IMR-90 (cell line): ENCODE results near the gene OR13C2.
"Not testable (repeated sequence)": the region's sequence is repeated elsewhere in the genome, so short reads cannot be mapped to it uniquely, and the experiment has no call there.

ENCODE experiments used
- MAFK ChIP-seq: IDR thresholded peaks from 2 replicates; pipeline ENCODE4 v1.6.1; 2012; ENCODE audit warnings: low read depth, low read length, improper control_type of control experiment
- MAZ ChIP-seq: IDR thresholded peaks from 2 replicates; pipeline ENCODE4 v1.6.1; 2012; ENCODE audit warnings: low read depth, mild to moderate bottlenecking, low read length, improper control_type of control experiment, moderate library complexity, borderline replicate concordance
- MXI1 ChIP-seq: IDR thresholded peaks from 2 replicates; pipeline ENCODE4 v1.6.1; 2012; ENCODE audit warnings: low read depth, mild to moderate bottlenecking, low read length, moderate library complexity, borderline replicate concordance
- POLR2A ChIP-seq: IDR thresholded peaks from 2 replicates; pipeline ENCODE4 v1.6.1; 2012; ENCODE audit warnings: mild to moderate bottlenecking, low read depth, low read length
- RAD21 ChIP-seq: IDR thresholded peaks from 2 replicates; pipeline ENCODE4 v1.6.1; 2012; ENCODE audit warnings: low read length, improper control_type of control experiment
- SMC3 ChIP-seq: fragments of 150-350 bp; IDR thresholded peaks from 2 replicates; pipeline ENCODE4 v1.6.1; 2016; ENCODE audit warnings: low read depth, mild to moderate bottlenecking, antibody characterized with exemption, low read length, moderate library complexity
- TF ChIP-seq, protein P1 (sequence below): conservative IDR thresholded peaks from 2 replicates; pipeline ENCODE4 v1.5.1; 2012; ENCODE audit warnings: mild to moderate bottlenecking, low read depth, low read length, improper control_type of control experiment

DNA sequence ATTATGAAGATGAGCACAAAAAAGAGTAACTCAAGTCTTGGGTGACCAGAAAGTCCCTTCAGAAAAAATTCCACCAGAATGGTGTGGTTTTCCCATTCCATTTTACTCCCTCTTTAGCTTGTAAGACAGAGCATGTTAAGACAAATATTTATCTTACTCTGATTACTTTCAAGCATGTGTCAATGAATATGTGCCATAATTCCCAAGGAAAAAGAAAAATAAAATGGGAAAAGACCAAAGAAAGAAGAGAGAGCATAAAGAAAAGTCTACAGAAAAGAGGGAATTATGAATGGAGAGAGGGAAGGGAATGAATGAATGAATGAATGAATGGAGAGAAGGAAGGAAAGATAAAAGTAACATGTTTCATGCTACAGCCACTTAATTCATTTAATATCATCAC, 6.1 kb downstream of the OR13C2 start, which contains the start of gene OR13C5:
- TF ChIP-seq, protein P1, sequence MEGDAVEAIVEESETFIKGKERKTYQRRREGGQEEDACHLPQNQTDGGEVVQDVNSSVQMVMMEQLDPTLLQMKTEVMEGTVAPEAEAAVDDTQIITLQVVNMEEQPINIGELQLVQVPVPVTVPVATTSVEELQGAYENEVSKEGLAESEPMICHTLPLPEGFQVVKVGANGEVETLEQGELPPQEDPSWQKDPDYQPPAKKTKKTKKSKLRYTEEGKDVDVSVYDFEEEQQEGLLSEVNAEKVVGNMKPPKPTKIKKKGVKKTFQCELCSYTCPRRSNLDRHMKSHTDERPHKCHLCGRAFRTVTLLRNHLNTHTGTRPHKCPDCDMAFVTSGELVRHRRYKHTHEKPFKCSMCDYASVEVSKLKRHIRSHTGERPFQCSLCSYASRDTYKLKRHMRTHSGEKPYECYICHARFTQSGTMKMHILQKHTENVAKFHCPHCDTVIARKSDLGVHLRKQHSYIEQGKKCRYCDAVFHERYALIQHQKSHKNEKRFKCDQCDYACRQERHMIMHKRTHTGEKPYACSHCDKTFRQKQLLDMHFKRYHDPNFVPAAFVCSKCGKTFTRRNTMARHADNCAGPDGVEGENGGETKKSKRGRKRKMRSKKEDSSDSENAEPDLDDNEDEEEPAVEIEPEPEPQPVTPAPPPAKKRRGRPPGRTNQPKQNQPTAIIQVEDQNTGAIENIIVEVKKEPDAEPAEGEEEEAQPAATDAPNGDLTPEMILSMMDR, result not testable (repeated sequence)
- TF ChIP-seq MAFK, POLR2A, MAZ, RAD21, SMC3, MXI1: not testable (repeated sequence)
